ENCODE measurements around the gene YOD1. TPM values are rescaled to one million over a fixed set of nuclear protein-coding genes. Genes with fewer than 3 reads are reported as not detected.
A peak's percentile ranks its signal among the peaks of the same experiment; 100 is the strongest.

YOD1 gene
- total RNA-seq, 1 donor from 2014 or later = 15.3 TPM

- DNase-seq (ENCODE audit: low read depth) (no peak), FAIRE-seq (no peak)
- no peaks in the 10 kb centered on the region for H3K27me3 ChIP-seq (ENCODE audit: control insufficient read depth, insufficient read depth, low read length)
- TF ChIP-seq, protein P1, sequence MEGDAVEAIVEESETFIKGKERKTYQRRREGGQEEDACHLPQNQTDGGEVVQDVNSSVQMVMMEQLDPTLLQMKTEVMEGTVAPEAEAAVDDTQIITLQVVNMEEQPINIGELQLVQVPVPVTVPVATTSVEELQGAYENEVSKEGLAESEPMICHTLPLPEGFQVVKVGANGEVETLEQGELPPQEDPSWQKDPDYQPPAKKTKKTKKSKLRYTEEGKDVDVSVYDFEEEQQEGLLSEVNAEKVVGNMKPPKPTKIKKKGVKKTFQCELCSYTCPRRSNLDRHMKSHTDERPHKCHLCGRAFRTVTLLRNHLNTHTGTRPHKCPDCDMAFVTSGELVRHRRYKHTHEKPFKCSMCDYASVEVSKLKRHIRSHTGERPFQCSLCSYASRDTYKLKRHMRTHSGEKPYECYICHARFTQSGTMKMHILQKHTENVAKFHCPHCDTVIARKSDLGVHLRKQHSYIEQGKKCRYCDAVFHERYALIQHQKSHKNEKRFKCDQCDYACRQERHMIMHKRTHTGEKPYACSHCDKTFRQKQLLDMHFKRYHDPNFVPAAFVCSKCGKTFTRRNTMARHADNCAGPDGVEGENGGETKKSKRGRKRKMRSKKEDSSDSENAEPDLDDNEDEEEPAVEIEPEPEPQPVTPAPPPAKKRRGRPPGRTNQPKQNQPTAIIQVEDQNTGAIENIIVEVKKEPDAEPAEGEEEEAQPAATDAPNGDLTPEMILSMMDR (IDR thresholded peaks at IDR 0.05; ENCODE audit: insufficient read depth, low read length, severe bottlenecking) = no peak
- H3K36me3 ChIP-seq (ENCODE audit: control insufficient read depth, insufficient read depth, low read length) = no peaks in the 10 kb centered on the region
- no peak overlapping the region for H3K4me3 ChIP-seq (ENCODE audit: low read depth, low read length)
These were observed 26.0 kb upstream of the YOD1 start for GRCh38 chr1:207077012-207077411.

GRCh38 chr1:207076181-207076955 lies 25.4 kb upstream of the YOD1 start:
- DNase-seq (ENCODE audit: low read depth) (peak; percentile 12), FAIRE-seq (no peak)
- TF ChIP-seq, protein P1 (IDR thresholded peaks at IDR 0.05; ENCODE audit: insufficient read depth, low read length, severe bottlenecking) = no peak
- H3K27me3 ChIP-seq (ENCODE audit: control insufficient read depth, insufficient read depth, low read length) = no peaks in the 10 kb centered on the region
- H3K36me3 ChIP-seq (ENCODE audit: control insufficient read depth, insufficient read depth, low read length) = no peaks in the 10 kb centered on the region
- no peak overlapping the region for H3K4me3 ChIP-seq (ENCODE audit: low read depth, low read length)

- no peak for FAIRE-seq
- DNase-seq (ENCODE audit: low read depth) = peak; percentile 99
- H3K36me3 ChIP-seq (ENCODE audit: control insufficient read depth, insufficient read depth, low read length) = peaks cover 3% of the 10 kb centered on the region
- TF ChIP-seq, protein P1 (IDR thresholded peaks at IDR 0.05; ENCODE audit: insufficient read depth, low read length, severe bottlenecking) = no peak
- no peaks in the 10 kb centered on the region for H3K27me3 ChIP-seq (ENCODE audit: control insufficient read depth, insufficient read depth, low read length)
- H3K4me3 ChIP-seq (ENCODE audit: low read depth, low read length) = no peak overlapping the region
These were observed 23.2 kb upstream of the YOD1 start for GRCh38 chr1:207073906-207074820.

DNA sequence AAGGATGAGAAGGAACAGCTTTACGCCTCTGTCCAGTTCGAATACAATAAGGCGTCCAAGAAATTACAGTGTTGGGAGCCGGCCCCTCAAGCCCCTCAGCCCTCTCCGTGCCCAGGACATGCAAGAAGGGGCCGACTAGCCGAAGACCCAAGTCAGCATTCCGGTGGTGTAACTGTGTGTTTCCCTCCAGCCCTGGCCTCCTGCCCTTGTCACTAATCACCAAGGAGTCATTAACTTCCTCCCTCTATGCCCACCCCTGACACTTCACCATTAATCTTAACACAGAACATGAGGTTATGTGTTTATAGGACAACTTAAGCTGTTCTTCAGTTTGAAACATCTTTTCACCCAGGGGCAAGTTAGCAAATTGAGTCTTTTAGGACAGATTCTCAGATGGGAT lies 21.2 kb upstream of the YOD1 start:
- TF ChIP-seq, protein P1 (IDR thresholded peaks at IDR 0.05; ENCODE audit: insufficient read depth, low read length, severe bottlenecking) = no peak
- Histone ChIP-seq H3K36me3 (ENCODE audit: control insufficient read depth, insufficient read depth, low read length) (peaks cover 6% of the 10 kb centered on the region), H3K4me3 (ENCODE audit: low read depth, low read length) (no peak overlapping the region), H3K27me3 (ENCODE audit: control insufficient read depth, insufficient read depth, low read length) (no peaks in the 10 kb centered on the region)
- no peak for DNase-seq (ENCODE audit: low read depth)
- no peak for FAIRE-seq

DNA sequence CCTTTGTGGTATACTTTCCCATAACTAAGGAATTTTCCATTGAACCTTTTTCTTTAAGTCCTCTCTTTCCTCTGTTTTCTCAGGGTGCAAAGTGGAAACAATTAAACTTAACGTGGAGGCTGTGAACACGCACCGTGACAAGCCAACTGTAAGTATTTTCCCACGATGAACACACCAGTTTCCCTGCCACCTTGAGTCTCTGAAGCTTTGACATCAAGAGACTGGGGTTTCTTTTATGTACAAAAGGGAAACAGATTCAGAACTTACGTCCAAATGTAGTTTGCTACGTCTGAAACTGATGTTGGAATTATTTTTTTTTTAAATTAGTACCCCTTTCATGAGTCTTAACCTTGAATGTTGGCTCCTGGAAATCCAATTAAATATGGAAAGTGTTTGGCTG lies 20.4 kb upstream of the YOD1 start:
- H3K36me3 ChIP-seq (ENCODE audit: control insufficient read depth, insufficient read depth, low read length) = peaks cover 6% of the 10 kb centered on the region
- H3K27me3 ChIP-seq (ENCODE audit: control insufficient read depth, insufficient read depth, low read length) = no peaks in the 10 kb centered on the region
- no peak for FAIRE-seq
- TF ChIP-seq, protein P1 (IDR thresholded peaks at IDR 0.05; ENCODE audit: insufficient read depth, low read length, severe bottlenecking) = no peak
- no peak overlapping the region for H3K4me3 ChIP-seq (ENCODE audit: low read depth, low read length)
- no peak for DNase-seq (ENCODE audit: low read depth)
